Panc1 (cell line): Measurements from ENCODE around the gene GABRD. TPM values are rescaled to one million over a fixed set of nuclear protein-coding genes. Genes with fewer than 3 reads are reported as not detected.

Experiments used
- ATAC-seq: fragments of 200-7000 bp; cut with Tn5 transposase; 2 replicates; pipeline ENCODE4 v1.9.1; 2020; ENCODE audit warnings: mild to moderate bottlenecking, moderate library complexity
- BruUV-seq: library from RNA; stranded (reverse); fragments of 400-500 nt; replicated peaks from 2 replicates; lab custom pipeline; 2021; lab: Mats Ljungman, UMichigan
- CTCF ChIA-PET: fragments of 300-600 bp; sonication (Branson Sonifier 250); formaldehyde crosslinking; loops from one replicate; lab custom pipeline; 2022; ENCODE audit warnings: antibody characterized with exemption; lab: Charles Lee
- POLR2A ChIA-PET: fragments of 300-600 bp; sonication (Branson Sonifier 250); formaldehyde crosslinking; loops from one replicate; lab custom pipeline; 2022; ENCODE audit warnings: antibody characterized with exemption; lab: Charles Lee
- DNase-seq: peaks from one replicate; pipeline ENCODE4 v3.0.0-alpha.2; 2010; ENCODE audit warnings: low read depth, low spot score
- H3K27ac ChIP-seq: 2 replicates; pipeline ENCODE4 v1.5.1; 2011; ENCODE audit warnings: mild to moderate bottlenecking, low read length, inconsistent platforms
- H3K27me3 ChIP-seq: fragments of 200-500 bp; sonication (Bioruptor generic); 2 replicates; pipeline ENCODE4 v1.6.0; 2014; ENCODE audit warnings: low read length, inconsistent platforms; ENCODE audit not compliant: control insufficient read depth, insufficient read depth
- H3K36me3 ChIP-seq: fragments of 200-500 bp; sonication (Bioruptor generic); 2 replicates; pipeline ENCODE4 v1.5.1; 2014; ENCODE audit warnings: inconsistent platforms, mild to moderate bottlenecking, low read length, moderate library complexity; ENCODE audit not compliant: control insufficient read depth, insufficient read depth
- H3K4me1 ChIP-seq: 2 replicates; pipeline ENCODE4 v1.5.1; 2011; ENCODE audit warnings: inconsistent platforms, mild to moderate bottlenecking, low read length, moderate library complexity; ENCODE audit not compliant: control insufficient read depth, insufficient read depth
- H3K4me3 ChIP-seq, 2 experiments: 2 replicates each; pipeline ENCODE4 v1.5.1; 2011 to 2012; ENCODE audit warnings: low read depth in 2 of 2, low read length in 2 of 2, mild to moderate bottlenecking in 2 of 2, inconsistent platforms in 1 of 2, moderate library complexity in 1 of 2
- H3K9me3 ChIP-seq: fragments of 200-500 bp; sonication (Bioruptor generic); 2 replicates; pipeline ENCODE4 v1.5.1; 2014; ENCODE audit warnings: low read depth, mild to moderate bottlenecking, inconsistent platforms, low read length, moderate library complexity; ENCODE audit not compliant: control insufficient read depth, insufficient read depth
- POLR2AphosphoS5 ChIP-seq: IDR thresholded peaks from 2 replicates; pipeline ENCODE4 v1.6.1; 2012; ENCODE audit warnings: mild to moderate bottlenecking, low read depth, low read length, moderate library complexity
- SIN3A ChIP-seq: IDR thresholded peaks from 2 replicates; pipeline ENCODE4 v1.6.1; 2012; ENCODE audit warnings: low read depth, mild to moderate bottlenecking, low read length, moderate library complexity, borderline replicate concordance; ENCODE audit not compliant: insufficient read depth
- TCF7L2 ChIP-seq: IDR thresholded peaks from 2 replicates; pipeline ENCODE4 v1.6.1; 2011; ENCODE audit warnings: mild to moderate bottlenecking, low read depth, low read length, inconsistent platforms
- in situ Hi-C: cut with HindIII; loops from 2 replicates; pipeline ENCODE4 v1.10.0; 2016; ENCODE audit warnings: low sequenced_read_pairs, low pct_unique_long_range_greater_than_20kb
- intact Hi-C: fragments of 100-400 bp; cut with micrococcal nuclease; formaldehyde crosslinking; loops from one replicate; pipeline ENCODE4 v1.10.0; 2022; ENCODE audit not compliant: unreplicated experiment
- total RNA-seq: library from RNA; stranded (reverse); gene quantifications from one replicate; pipeline ENCODE4 v1.2.1, GENCODE V29; 2021; ENCODE audit not compliant: unreplicated experiment
- TF ChIP-seq, protein P1 (sequence below), 2 experiments: IDR thresholded peaks; 2 replicates each; pipeline ENCODE4 v1.6.1; 2011 to 2012; ENCODE audit warnings: low read depth in 2 of 2, control low read depth in 1 of 2, low read length in 1 of 2, mild to moderate bottlenecking in 1 of 2, moderate library complexity in 1 of 2; ENCODE audit not compliant: insufficient read depth in 1 of 2
- TF ChIP-seq, protein P2 (sequence below): fragments of 450-650 bp; IDR thresholded peaks from 2 replicates; pipeline ENCODE4 v1.5.1; 2017; ENCODE audit warnings: mild to moderate bottlenecking

The GABRD gene
- total RNA-seq, 1 experiment from 2014 or later, result 3.0 TPM

DNA sequence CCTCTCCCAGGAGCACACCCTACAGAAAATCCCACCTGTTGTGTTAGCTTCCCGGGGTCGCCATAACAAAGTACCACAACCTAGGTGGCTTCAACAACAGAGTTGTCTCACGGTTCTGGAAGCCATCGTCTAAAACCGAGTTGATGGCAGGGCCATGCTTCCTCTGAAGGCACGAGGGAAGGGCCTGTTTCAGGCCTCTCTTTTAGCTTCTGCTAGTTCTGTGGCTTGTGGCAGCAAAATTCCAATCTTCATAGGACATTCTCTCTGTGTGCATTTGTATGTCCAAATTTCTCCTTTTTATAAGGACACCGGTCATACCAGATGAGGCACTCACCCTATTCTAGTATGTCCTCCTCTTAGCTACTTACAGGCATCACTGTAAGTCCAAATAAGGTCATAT lies 18.7 kb upstream of the GABRD start:
- H3K9me3 ChIP-seq, result no peaks in the 10 kb centered on the region
- in situ Hi-C loops (no loop called here), intact Hi-C loops (no loop called here)
- H3K36me3 ChIP-seq, result no peaks in the 10 kb centered on the region
- H3K27me3 ChIP-seq, result no peaks in the 10 kb centered on the region
- CTCF ChIA-PET, result interaction anchor here (0.6 to 0.8 kb wide), 3 partner anchors 16 to 44 kb away, joined by 3 read pairs; no protein-coding TSS in a partner anchor
- DNase-seq (no peak), ATAC-seq (0 out of 2 replicates have a peak, but pooled peaks have one; percentile 39)
- no peaks in the 10 kb centered on the region for H3K4me1 ChIP-seq
- no TSS peak for BruUV-seq
- no peak overlapping the region for H3K27ac ChIP-seq
- POLR2A ChIA-PET, result no interaction called here
- TF ChIP-seq, protein P1, sequence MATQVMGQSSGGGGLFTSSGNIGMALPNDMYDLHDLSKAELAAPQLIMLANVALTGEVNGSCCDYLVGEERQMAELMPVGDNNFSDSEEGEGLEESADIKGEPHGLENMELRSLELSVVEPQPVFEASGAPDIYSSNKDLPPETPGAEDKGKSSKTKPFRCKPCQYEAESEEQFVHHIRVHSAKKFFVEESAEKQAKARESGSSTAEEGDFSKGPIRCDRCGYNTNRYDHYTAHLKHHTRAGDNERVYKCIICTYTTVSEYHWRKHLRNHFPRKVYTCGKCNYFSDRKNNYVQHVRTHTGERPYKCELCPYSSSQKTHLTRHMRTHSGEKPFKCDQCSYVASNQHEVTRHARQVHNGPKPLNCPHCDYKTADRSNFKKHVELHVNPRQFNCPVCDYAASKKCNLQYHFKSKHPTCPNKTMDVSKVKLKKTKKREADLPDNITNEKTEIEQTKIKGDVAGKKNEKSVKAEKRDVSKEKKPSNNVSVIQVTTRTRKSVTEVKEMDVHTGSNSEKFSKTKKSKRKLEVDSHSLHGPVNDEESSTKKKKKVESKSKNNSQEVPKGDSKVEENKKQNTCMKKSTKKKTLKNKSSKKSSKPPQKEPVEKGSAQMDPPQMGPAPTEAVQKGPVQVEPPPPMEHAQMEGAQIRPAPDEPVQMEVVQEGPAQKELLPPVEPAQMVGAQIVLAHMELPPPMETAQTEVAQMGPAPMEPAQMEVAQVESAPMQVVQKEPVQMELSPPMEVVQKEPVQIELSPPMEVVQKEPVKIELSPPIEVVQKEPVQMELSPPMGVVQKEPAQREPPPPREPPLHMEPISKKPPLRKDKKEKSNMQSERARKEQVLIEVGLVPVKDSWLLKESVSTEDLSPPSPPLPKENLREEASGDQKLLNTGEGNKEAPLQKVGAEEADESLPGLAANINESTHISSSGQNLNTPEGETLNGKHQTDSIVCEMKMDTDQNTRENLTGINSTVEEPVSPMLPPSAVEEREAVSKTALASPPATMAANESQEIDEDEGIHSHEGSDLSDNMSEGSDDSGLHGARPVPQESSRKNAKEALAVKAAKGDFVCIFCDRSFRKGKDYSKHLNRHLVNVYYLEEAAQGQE (IDR thresholded peaks at IDR 0.05; ENCODE audit: insufficient read depth in 1 of 2, low read depth in 2 of 2, low read length in 1 of 2), result no peak
- TF ChIP-seq POLR2AphosphoS5 (no peak), TCF7L2 (no peak), SIN3A (no peak)
- TF ChIP-seq, protein P2, sequence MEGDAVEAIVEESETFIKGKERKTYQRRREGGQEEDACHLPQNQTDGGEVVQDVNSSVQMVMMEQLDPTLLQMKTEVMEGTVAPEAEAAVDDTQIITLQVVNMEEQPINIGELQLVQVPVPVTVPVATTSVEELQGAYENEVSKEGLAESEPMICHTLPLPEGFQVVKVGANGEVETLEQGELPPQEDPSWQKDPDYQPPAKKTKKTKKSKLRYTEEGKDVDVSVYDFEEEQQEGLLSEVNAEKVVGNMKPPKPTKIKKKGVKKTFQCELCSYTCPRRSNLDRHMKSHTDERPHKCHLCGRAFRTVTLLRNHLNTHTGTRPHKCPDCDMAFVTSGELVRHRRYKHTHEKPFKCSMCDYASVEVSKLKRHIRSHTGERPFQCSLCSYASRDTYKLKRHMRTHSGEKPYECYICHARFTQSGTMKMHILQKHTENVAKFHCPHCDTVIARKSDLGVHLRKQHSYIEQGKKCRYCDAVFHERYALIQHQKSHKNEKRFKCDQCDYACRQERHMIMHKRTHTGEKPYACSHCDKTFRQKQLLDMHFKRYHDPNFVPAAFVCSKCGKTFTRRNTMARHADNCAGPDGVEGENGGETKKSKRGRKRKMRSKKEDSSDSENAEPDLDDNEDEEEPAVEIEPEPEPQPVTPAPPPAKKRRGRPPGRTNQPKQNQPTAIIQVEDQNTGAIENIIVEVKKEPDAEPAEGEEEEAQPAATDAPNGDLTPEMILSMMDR, result no peak
- no peak overlapping the region for H3K4me3 ChIP-seq

DNA sequence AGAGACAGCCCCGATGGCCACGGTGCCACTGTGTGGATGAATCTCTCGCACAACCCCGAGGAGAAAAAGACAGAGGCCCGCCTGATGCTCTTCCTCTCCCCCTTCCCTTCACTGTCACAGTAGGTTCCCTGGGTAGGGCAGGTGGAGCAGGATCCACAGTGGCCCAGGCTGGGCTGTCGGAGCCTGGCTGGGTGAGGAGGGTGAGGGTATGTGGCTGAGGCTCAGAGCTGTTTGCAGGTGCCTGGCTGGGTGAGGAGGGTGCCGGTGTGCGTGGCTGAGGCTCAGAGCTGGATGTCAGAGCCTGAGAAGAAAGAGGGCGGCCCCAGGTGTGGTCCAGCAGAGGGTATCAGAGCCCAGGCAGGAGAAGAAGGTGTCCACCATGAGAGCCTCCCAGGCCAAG lies 18.3 kb upstream of the GABRD start:
- Histone ChIP-seq H3K4me1 (no peaks in the 10 kb centered on the region), H3K36me3 (no peaks in the 10 kb centered on the region), H3K4me3 (no peak overlapping the region), H3K27ac (no peak overlapping the region), H3K9me3 (no peaks in the 10 kb centered on the region), H3K27me3 (no peaks in the 10 kb centered on the region)
- in situ Hi-C loops, result no loop called here
- CTCF ChIA-PET, result interaction anchor here (0.6 to 0.8 kb wide), 2 partner anchors 15 to 44 kb away, joined by 3 read pairs; no protein-coding TSS in a partner anchor
- TF ChIP-seq, protein P2, result no peak
- TF ChIP-seq POLR2AphosphoS5 (no peak), TCF7L2 (no peak), SIN3A (no peak)
- TF ChIP-seq, protein P1 (IDR thresholded peaks at IDR 0.05; ENCODE audit: insufficient read depth in 1 of 2, low read depth in 2 of 2, low read length in 1 of 2), result no peak
- intact Hi-C loops, result no loop called here
- POLR2A ChIA-PET, result no interaction called here
- no peak for DNase-seq
- no TSS peak for BruUV-seq
- ATAC-seq, result peak; percentile 56; the same call in 1 of the 2 replicates
